SK-N-SH treated with all-trans-retinoic acid at 6 μM for 48 hours (cell line): ENCODE results near the gene CGREF1.

ENCODE experiments used
- ATAC-seq: fragments of 200-7000 bp; cut with Tn5 transposase; 3 replicates; pipeline ENCODE4 v1.9.1; 2020; ENCODE audit warnings: mild to moderate bottlenecking, moderate library complexity
- ARNTL ChIP-seq: fragments of 450-650 bp; formaldehyde crosslinking; IDR thresholded peaks from 2 replicates; pipeline ENCODE4 v1.5.0; 2020; ENCODE audit warnings: low read depth, mild to moderate bottlenecking, moderate library complexity, borderline replicate concordance
- CSDC2 ChIP-seq: fragments of 250-450 bp; sonication (Bioruptor Pico); IDR thresholded peaks from 2 replicates; pipeline ENCODE4 v1.5.0; 2020; ENCODE audit warnings: mild to moderate bottlenecking, moderate library complexity
- ESRRG ChIP-seq: fragments of 250-450 bp; sonication (Bioruptor Pico); IDR thresholded peaks from 2 replicates; pipeline ENCODE4 v1.6.1; 2021; ENCODE audit warnings: mild to moderate bottlenecking
- ISL1 ChIP-seq: fragments of 250-450 bp; sonication (Bioruptor Pico); IDR thresholded peaks from 2 replicates; pipeline ENCODE4 v2.1.2; 2022; ENCODE audit warnings: mild to moderate bottlenecking, moderate library complexity
- OSR1 ChIP-seq: fragments of 250-450 bp; sonication (Bioruptor Pico); IDR thresholded peaks from 2 replicates; pipeline ENCODE4 v1.8.0; 2022; ENCODE audit warnings: moderate library complexity, mild to moderate bottlenecking, inconsistent platforms
- RARB ChIP-seq: fragments of 250-450 bp; sonication (Bioruptor Pico); IDR thresholded peaks from 2 replicates; pipeline ENCODE4 v1.8.0; 2021; ENCODE audit warnings: mild to moderate bottlenecking, moderate library complexity
- SNAI2 ChIP-seq: fragments of 250-450 bp; sonication (Bioruptor Pico); IDR thresholded peaks from 2 replicates; pipeline ENCODE4 v1.5.0; 2020; ENCODE audit warnings: mild to moderate bottlenecking, moderate library complexity
- TCF4 ChIP-seq: fragments of 250-450 bp; sonication (Bioruptor Pico); IDR thresholded peaks from 2 replicates; pipeline ENCODE4 v1.8.0; 2021; ENCODE audit warnings: mild to moderate bottlenecking, moderate library complexity, borderline replicate concordance
- TOX ChIP-seq: fragments of 250-450 bp; sonication (Bioruptor Pico); IDR thresholded peaks from 2 replicates; pipeline ENCODE4 v1.8.0; 2021; ENCODE audit warnings: mild to moderate bottlenecking, moderate library complexity, borderline replicate concordance
- ZC3H10 ChIP-seq: fragments of 250-450 bp; sonication (Bioruptor Pico); IDR thresholded peaks from 2 replicates; pipeline ENCODE4 v1.5.1; 2021; ENCODE audit warnings: mild to moderate bottlenecking, moderate library complexity
- ZFP3 ChIP-seq: fragments of 250-450 bp; sonication (Bioruptor Pico); IDR thresholded peaks from 2 replicates; pipeline ENCODE4 v1.5.0; 2020; ENCODE audit warnings: mild to moderate bottlenecking, moderate library complexity
- ZFP30 ChIP-seq: fragments of 450-650 bp; formaldehyde crosslinking; IDR thresholded peaks from 2 replicates; pipeline ENCODE4 v1.5.0; 2022; ENCODE audit warnings: mild to moderate bottlenecking, moderate library complexity
- ZNF565 ChIP-seq: fragments of 450-650 bp; formaldehyde crosslinking; conservative IDR thresholded peaks from 2 replicates; pipeline ENCODE4 v1.5.0; 2020; ENCODE audit warnings: low read depth, mild to moderate bottlenecking, moderate library complexity
- ZNF70 ChIP-seq: fragments of 450-650 bp; formaldehyde crosslinking; IDR thresholded peaks from 2 replicates; pipeline ENCODE4 v1.5.0; 2020; ENCODE audit warnings: mild to moderate bottlenecking, moderate library complexity
- ZNF8 ChIP-seq: fragments of 450-650 bp; formaldehyde crosslinking; IDR thresholded peaks from 2 replicates; pipeline ENCODE4 v1.5.0; 2020; ENCODE audit warnings: mild to moderate bottlenecking, moderate library complexity
- TF ChIP-seq, protein P1 (sequence below): fragments of 250-450 bp; sonication (Bioruptor Pico); IDR thresholded peaks from 2 replicates; pipeline ENCODE4 v1.8.0; 2021; ENCODE audit warnings: low read depth, mild to moderate bottlenecking, moderate library complexity, borderline replicate concordance
- TF ChIP-seq, protein P2 (sequence below): fragments of 250-450 bp; sonication (Bioruptor Pico); IDR thresholded peaks from 2 replicates; pipeline ENCODE4 v1.5.1; 2020; ENCODE audit warnings: low read depth, mild to moderate bottlenecking, moderate library complexity
- TF ChIP-seq, protein P3 (sequence below): fragments of 250-450 bp; sonication (Bioruptor Pico); IDR thresholded peaks from 2 replicates; pipeline ENCODE4 v1.5.1; 2021; ENCODE audit warnings: mild to moderate bottlenecking, moderate library complexity
- TF ChIP-seq, protein P4 (sequence below): fragments of 250-450 bp; sonication (Bioruptor Pico); IDR thresholded peaks from 2 replicates; pipeline ENCODE4 v1.8.0; 2020; ENCODE audit warnings: mild to moderate bottlenecking, moderate library complexity, borderline replicate concordance

CGREF1 gene

DNA sequence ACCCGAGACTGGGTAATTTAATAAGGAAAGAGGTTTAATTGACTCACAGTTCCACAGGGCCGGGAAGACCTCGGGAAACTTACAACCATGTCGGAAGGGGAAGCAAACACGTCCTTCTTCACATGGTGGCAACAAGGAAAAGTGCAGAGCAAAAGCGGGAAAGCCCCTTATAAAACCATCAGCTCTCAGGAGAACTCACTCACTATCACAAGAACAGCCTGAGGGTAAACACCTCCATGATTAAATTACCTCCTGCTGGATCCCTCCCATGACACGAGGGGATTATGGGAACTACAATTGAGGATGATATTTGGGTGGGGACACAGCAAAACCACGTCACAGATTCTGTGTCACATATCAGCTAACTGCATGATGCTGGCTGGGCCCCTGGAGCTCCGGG lies 41.3 kb upstream of the CGREF1 start:
- ATAC-seq: no peak
- no peak for TF ChIP-seq TCF4
- TF ChIP-seq RARB (CRISPR knock-in tag): no peak
- no peak for TF ChIP-seq SNAI2
- no peak for TF ChIP-seq ZNF70 (CRISPR knock-in tag)
- TF ChIP-seq ARNTL (CRISPR knock-in tag): no peak
- TF ChIP-seq, protein P1, sequence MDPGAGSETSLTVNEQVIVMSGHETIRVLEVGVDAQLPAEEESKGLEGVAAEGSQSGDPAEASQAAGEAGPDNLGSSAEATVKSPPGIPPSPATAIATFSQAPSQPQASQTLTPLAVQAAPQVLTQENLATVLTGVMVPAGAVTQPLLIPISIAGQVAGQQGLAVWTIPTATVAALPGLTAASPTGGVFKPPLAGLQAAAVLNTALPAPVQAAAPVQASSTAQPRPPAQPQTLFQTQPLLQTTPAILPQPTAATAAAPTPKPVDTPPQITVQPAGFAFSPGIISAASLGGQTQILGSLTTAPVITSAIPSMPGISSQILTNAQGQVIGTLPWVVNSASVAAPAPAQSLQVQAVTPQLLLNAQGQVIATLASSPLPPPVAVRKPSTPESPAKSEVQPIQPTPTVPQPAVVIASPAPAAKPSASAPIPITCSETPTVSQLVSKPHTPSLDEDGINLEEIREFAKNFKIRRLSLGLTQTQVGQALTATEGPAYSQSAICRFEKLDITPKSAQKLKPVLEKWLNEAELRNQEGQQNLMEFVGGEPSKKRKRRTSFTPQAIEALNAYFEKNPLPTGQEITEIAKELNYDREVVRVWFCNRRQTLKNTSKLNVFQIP (CRISPR knock-in tag): no peak
- no peak for TF ChIP-seq ZC3H10 (CRISPR knock-in tag)
- TF ChIP-seq TOX (CRISPR knock-in tag): no peak

DNA sequence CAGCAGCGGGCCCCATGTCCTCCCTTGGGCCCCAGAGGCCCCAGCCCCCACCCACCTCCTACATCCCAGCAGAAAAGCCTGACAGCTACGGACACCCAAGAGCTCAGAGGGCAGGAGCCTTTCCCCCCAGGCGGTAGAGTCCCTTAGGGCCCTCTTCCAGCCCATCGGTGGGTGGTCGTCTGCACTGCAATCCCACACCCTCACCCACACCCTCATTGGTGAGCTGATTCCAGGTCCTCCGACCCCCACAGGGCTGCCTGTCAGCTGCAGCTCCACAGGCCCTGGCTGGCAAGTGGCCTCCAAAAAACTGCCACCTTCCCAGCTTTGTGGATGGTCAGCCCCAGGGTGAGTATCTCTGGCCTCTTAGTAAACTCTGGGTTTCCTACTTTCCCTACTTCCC lies 40.3 kb upstream of the CGREF1 start:
- no peak; the same call in 2 of the 3 replicates for ATAC-seq
- TF ChIP-seq OSR1 (no peak), ZNF8 (no peak)
- TF ChIP-seq, protein P1 (CRISPR knock-in tag): no peak

DNA sequence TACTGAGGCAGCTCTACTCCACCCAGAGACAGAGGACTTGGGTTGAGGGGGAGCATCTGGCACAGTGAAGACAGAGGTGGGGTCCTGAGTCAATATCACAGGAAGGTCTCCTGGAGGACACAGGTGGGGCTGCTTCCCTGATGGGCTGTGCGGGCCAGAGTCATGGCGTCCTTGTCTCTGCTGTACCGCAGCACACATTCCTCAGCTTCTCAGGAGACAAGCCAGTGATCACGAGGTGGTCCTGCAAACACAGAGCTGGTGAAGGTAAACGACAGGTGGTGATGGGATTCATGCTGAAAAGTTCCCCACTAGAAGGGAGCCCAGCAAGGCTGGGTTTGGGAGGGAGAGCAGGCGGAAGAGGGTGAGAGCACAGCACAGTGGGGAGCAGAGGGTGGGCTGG lies 39.5 kb upstream of the CGREF1 start:
- TF ChIP-seq, protein P2, sequence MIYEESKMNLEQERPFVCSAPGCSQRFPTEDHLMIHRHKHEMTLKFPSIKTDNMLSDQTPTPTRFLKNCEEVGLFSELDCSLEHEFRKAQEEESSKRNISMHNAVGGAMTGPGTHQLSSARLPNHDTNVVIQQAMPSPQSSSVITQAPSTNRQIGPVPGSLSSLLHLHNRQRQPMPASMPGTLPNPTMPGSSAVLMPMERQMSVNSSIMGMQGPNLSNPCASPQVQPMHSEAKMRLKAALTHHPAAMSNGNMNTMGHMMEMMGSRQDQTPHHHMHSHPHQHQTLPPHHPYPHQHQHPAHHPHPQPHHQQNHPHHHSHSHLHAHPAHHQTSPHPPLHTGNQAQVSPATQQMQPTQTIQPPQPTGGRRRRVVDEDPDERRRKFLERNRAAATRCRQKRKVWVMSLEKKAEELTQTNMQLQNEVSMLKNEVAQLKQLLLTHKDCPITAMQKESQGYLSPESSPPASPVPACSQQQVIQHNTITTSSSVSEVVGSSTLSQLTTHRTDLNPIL: no peak
- TF ChIP-seq ESRRG (CRISPR knock-in tag) (no peak), ZFP30 (CRISPR knock-in tag) (no peak), RARB (CRISPR knock-in tag) (no peak), ZNF565 (CRISPR knock-in tag) (no peak)
- TF ChIP-seq, protein P3, sequence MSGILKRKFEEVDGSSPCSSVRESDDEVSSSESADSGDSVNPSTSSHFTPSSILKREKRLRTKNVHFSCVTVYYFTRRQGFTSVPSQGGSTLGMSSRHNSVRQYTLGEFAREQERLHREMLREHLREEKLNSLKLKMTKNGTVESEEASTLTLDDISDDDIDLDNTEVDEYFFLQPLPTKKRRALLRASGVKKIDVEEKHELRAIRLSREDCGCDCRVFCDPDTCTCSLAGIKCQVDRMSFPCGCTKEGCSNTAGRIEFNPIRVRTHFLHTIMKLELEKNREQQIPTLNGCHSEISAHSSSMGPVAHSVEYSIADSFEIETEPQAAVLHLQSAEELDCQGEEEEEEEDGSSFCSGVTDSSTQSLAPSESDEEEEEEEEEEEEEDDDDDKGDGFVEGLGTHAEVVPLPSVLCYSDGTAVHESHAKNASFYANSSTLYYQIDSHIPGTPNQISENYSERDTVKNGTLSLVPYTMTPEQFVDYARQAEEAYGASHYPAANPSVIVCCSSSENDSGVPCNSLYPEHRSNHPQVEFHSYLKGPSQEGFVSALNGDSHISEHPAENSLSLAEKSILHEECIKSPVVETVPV: no peak
- TF ChIP-seq, protein P4, sequence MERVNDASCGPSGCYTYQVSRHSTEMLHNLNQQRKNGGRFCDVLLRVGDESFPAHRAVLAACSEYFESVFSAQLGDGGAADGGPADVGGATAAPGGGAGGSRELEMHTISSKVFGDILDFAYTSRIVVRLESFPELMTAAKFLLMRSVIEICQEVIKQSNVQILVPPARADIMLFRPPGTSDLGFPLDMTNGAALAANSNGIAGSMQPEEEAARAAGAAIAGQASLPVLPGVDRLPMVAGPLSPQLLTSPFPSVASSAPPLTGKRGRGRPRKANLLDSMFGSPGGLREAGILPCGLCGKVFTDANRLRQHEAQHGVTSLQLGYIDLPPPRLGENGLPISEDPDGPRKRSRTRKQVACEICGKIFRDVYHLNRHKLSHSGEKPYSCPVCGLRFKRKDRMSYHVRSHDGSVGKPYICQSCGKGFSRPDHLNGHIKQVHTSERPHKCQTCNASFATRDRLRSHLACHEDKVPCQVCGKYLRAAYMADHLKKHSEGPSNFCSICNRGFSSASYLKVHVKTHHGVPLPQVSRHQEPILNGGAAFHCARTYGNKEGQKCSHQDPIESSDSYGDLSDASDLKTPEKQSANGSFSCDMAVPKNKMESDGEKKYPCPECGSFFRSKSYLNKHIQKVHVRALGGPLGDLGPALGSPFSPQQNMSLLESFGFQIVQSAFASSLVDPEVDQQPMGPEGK (CRISPR knock-in tag): no peak
- ATAC-seq: no peak

DNA sequence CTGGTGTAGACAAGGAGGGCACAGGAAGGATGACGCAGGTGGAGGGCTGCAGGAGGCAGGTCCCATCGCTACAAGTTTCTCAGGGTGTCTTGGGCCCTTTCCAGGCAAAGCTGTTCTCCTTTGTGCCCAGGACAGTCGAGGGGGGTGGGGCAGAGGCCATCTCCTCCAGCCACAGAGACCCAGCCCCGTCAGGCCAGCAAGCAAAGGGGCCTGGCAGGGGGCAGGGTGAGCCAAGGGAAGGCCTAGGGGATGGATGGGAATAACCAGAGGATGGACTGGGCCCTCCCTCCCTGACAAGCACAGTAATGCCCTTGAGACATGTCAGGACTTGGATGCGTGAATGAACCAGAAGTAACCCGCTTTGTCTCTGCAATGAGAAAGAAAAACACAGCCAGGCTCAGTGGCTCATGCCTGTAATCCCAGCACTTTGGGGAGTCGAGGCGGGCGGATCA lies 36.2 kb upstream of the CGREF1 start:
- no peak for ATAC-seq
- TF ChIP-seq ZFP30 (CRISPR knock-in tag) (no peak), ISL1 (CRISPR knock-in tag) (no peak), TCF4 (no peak), ZNF565 (CRISPR knock-in tag) (no peak), ESRRG (CRISPR knock-in tag) (no peak)
- TF ChIP-seq, protein P2: no peak

DNA sequence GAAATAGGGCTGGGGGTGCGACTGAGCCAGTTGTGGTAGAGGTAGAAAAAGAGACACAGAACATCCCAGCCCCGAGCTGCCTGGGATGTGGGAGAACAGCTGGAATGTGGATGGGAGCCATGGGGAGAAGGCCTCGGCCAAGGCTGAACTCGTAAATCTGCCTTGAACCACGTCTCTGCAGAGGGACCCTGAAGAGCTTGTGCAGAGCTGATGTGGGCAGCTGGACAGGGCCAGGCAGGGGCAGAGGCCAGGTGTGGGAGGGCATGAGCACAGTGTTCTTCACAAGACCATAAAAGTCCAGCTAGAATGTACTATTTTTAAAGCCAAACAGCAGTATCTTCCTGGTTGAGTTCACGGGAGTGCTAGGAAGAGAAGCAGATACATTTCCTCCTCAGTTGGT lies 35.6 kb upstream of the CGREF1 start:
- TF ChIP-seq ESRRG (CRISPR knock-in tag): no peak
- no peak for TF ChIP-seq CSDC2 (CRISPR knock-in tag)
- TF ChIP-seq ZNF8: no peak
- TF ChIP-seq ZNF70 (CRISPR knock-in tag): no peak
- TF ChIP-seq ISL1 (CRISPR knock-in tag): no peak
- no peak for TF ChIP-seq RARB (CRISPR knock-in tag)
- TF ChIP-seq ZC3H10 (CRISPR knock-in tag): no peak
- TF ChIP-seq ARNTL (CRISPR knock-in tag): no peak
- no peak for TF ChIP-seq ZFP3 (CRISPR knock-in tag)
- no peak for TF ChIP-seq ZFP30 (CRISPR knock-in tag)
- TF ChIP-seq, protein P1 (CRISPR knock-in tag): no peak
- no peak for ATAC-seq
